A549 (cell line): ENCODE results near the gene SCN4B. TPM values are rescaled to one million over a fixed set of nuclear protein-coding genes. Genes with fewer than 3 reads are reported as not detected.
A peak's percentile ranks its signal among the peaks of the same experiment; 100 is the strongest.

Source experiments
- ATAC-seq, 2 experiments: fragments of 200-7000 bp in 1 of 2; fragments of >200 bp in 1 of 2; cut with Nextera tagmentation in 1 of 2; cut with Tn5 transposase in 1 of 2; 3 replicates each; pipeline versions ENCODE4 v1.8.0 to v1.9.1; 2018 to 2020; ENCODE audit warnings: mild to moderate bottlenecking in 1 of 2, moderate library complexity in 1 of 2
- CTCF ChIA-PET: fragments of 300-600 bp; sonication (Branson Sonifier 250); formaldehyde crosslinking; extraction: SDS; loops from one replicate; lab custom pipeline; 2021; ENCODE audit warnings: antibody characterized with exemption, inconsistent platforms; lab: Yijun Ruan, JAX
- POLR2A ChIA-PET: fragments of 350-600 bp; formaldehyde crosslinking; extraction: SDS; loops from one replicate; lab custom pipeline; 2021; ENCODE audit warnings: antibody characterized with exemption, inconsistent platforms; lab: Yijun Ruan, JAX
- DNase-seq, 2 experiments: peaks; one replicate each; pipeline versions ENCODE4 v3.0.0 to v3.0.0-alpha.2; 2011 to 2016; ENCODE audit warnings: low read depth in 1 of 2, low spot score in 1 of 2
- FAIRE-seq: peaks from 2 replicates; lab custom pipeline; 2011; peaks lifted over from hg19 to GRCh38; lab: Jason Lieb, UNC
- H3K27ac ChIP-seq, 2 experiments: fragments of >200 bp; sonication (Bioruptor Twin); formaldehyde crosslinking; 3 replicates each; pipeline ENCODE4 v1.5.1; 2016 to 2017
- H3K4me1 ChIP-seq: fragments of >200 bp; sonication (Bioruptor Twin); formaldehyde crosslinking; 3 replicates; pipeline ENCODE4 v1.6.1; 2016
- H3K4me2 ChIP-seq: fragments of >200 bp; sonication (Bioruptor Twin); formaldehyde crosslinking; 3 replicates; pipeline ENCODE4 v1.6.1; 2016
- H3K4me3 ChIP-seq: fragments of >200 bp; sonication (Bioruptor Twin); formaldehyde crosslinking; 3 replicates; pipeline ENCODE4 v1.5.1; 2016
- H3K9me3 ChIP-seq: fragments of >200 bp; sonication (Bioruptor Twin); formaldehyde crosslinking; 3 replicates; pipeline ENCODE4 v1.6.1; 2016
- ATOH8 ChIP-seq: fragments of 250-450 bp; sonication (Bioruptor Pico); IDR thresholded peaks from 2 replicates; pipeline ENCODE4 v1.5.0; 2020; ENCODE audit warnings: low read depth, mild to moderate bottlenecking, moderate library complexity
- CBX8 ChIP-seq: fragments of 200-600 bp; sonication (generic); IDR thresholded peaks from 2 replicates; pipeline ENCODE4 v1.6.1; 2016
- CHD2 ChIP-seq: fragments of 150-350 bp; IDR thresholded peaks from 2 replicates; pipeline ENCODE4 v1.6.1; 2014; ENCODE audit warnings: low read length; ENCODE audit not compliant: partially characterized antibody
- CHD4 ChIP-seq: fragments of 200-600 bp; sonication (generic); IDR thresholded peaks from 2 replicates; pipeline ENCODE4 v1.6.1; 2016; ENCODE audit warnings: antibody characterized with exemption, mild to moderate bottlenecking, borderline replicate concordance
- E2F6 ChIP-seq: IDR thresholded peaks from 2 replicates; pipeline ENCODE4 v1.6.1; 2012; ENCODE audit warnings: low read depth, borderline replicate concordance
- EHMT2 ChIP-seq: fragments of 200-600 bp; sonication (generic); IDR thresholded peaks from 2 replicates; pipeline ENCODE4 v1.6.1; 2016; ENCODE audit warnings: antibody characterized with exemption, low read depth, mild to moderate bottlenecking, moderate library complexity
- EP300 ChIP-seq, 2 experiments: fragments of >200 bp; sonication (Bioruptor Twin); formaldehyde crosslinking; IDR thresholded peaks; 2 replicates in 1 of 2; 3 replicates in 1 of 2; pipeline ENCODE4 v1.6.1; 2016 to 2017
- FOSB ChIP-seq: fragments of 250-450 bp; sonication (Bioruptor Pico); IDR thresholded peaks from 2 replicates; pipeline ENCODE4 v1.5.0; 2020; ENCODE audit warnings: mild to moderate bottlenecking, moderate library complexity
- FOXS1 ChIP-seq: fragments of 250-450 bp; sonication (Bioruptor Pico); IDR thresholded peaks from 2 replicates; pipeline ENCODE4 v1.5.0; 2020; ENCODE audit warnings: mild to moderate bottlenecking, moderate library complexity
- HES2 ChIP-seq: fragments of >200 bp; sonication (Bioruptor Twin); formaldehyde crosslinking; IDR thresholded peaks from 2 replicates; pipeline ENCODE4 v1.6.1; 2016
- HEYL ChIP-seq: fragments of 250-450 bp; sonication (Bioruptor Pico); IDR thresholded peaks from 2 replicates; pipeline ENCODE4 v1.8.0; 2021; ENCODE audit warnings: mild to moderate bottlenecking, moderate library complexity
- HMGXB4 ChIP-seq: fragments of 250-450 bp; sonication (Bioruptor Pico); IDR thresholded peaks from 2 replicates; pipeline ENCODE4 v1.5.0; 2021; ENCODE audit warnings: mild to moderate bottlenecking, moderate library complexity, borderline replicate concordance
- JUN ChIP-seq, 2 experiments: fragments of >200 bp; sonication (Bioruptor Twin); formaldehyde crosslinking; IDR thresholded peaks; 2 replicates in 1 of 2; 3 replicates in 1 of 2; pipeline ENCODE4 v1.6.1; 2016 to 2017
- KDM1A ChIP-seq: fragments of 200-600 bp; sonication (generic); IDR thresholded peaks from 2 replicates; pipeline ENCODE4 v1.6.1; 2016; ENCODE audit warnings: low read depth, mild to moderate bottlenecking
- KDM5A ChIP-seq: fragments of 200-600 bp; sonication (generic); IDR thresholded peaks from 2 replicates; pipeline ENCODE4 v1.6.1; 2016; ENCODE audit warnings: antibody characterized with exemption, mild to moderate bottlenecking
- MAFK ChIP-seq: fragments of 450-650 bp; IDR thresholded peaks from 2 replicates; pipeline ENCODE4 v1.6.1; 2014; ENCODE audit not compliant: partially characterized antibody
- MAZ ChIP-seq: fragments of 150-350 bp; IDR thresholded peaks from 2 replicates; pipeline ENCODE4 v1.6.1; 2014; ENCODE audit warnings: antibody characterized with exemption, low read depth, low read length, borderline replicate concordance
- MYC ChIP-seq: IDR thresholded peaks from 2 replicates; pipeline ENCODE4 v1.6.1; 2012; ENCODE audit warnings: mild to moderate bottlenecking, inconsistent platforms, low read length, improper control_type of control experiment, borderline replicate concordance
- NFE2L2 ChIP-seq: fragments of 150-350 bp; conservative IDR thresholded peaks from 2 replicates; pipeline ENCODE4 v1.6.1; 2014; ENCODE audit warnings: low read length
- NR3C1 ChIP-seq: fragments of >200 bp; sonication (Bioruptor Twin); formaldehyde crosslinking; IDR thresholded peaks from 3 replicates; pipeline ENCODE4 v1.6.1; 2017
- PBX3 ChIP-seq: IDR thresholded peaks from 2 replicates; pipeline ENCODE4 v1.6.1; 2012
- PHF8 ChIP-seq: fragments of 200-600 bp; sonication (generic); IDR thresholded peaks from 2 replicates; pipeline ENCODE4 v1.6.1; 2016; ENCODE audit warnings: low read depth, mild to moderate bottlenecking, antibody characterized with exemption, moderate library complexity, borderline replicate concordance
- POLR2A ChIP-seq: IDR thresholded peaks from 2 replicates; pipeline ENCODE4 v1.6.1; 2012; ENCODE audit warnings: mild to moderate bottlenecking, low read length
- RARB ChIP-seq: fragments of 250-450 bp; sonication (Bioruptor Pico); IDR thresholded peaks from 2 replicates; pipeline ENCODE4 v1.8.0; 2021; ENCODE audit warnings: mild to moderate bottlenecking, moderate library complexity
- RFX5 ChIP-seq: fragments of 450-650 bp; IDR thresholded peaks from 2 replicates; pipeline ENCODE4 v1.7.1; 2014; ENCODE audit warnings: antibody characterized with exemption, mild to moderate bottlenecking, moderate library complexity
- RNF2 ChIP-seq: fragments of 200-600 bp; sonication (generic); IDR thresholded peaks from 2 replicates; pipeline ENCODE4 v1.6.1; 2016; ENCODE audit warnings: low read depth, mild to moderate bottlenecking, antibody characterized with exemption, moderate library complexity, borderline replicate concordance
- SMC3 ChIP-seq: fragments of >200 bp; sonication (Bioruptor Twin); formaldehyde crosslinking; IDR thresholded peaks from 3 replicates; pipeline ENCODE4 v1.6.1; 2018; ENCODE audit warnings: inconsistent platforms
- SREBF2 ChIP-seq: fragments of 450-650 bp; IDR thresholded peaks from 2 replicates; pipeline ENCODE4 v1.6.1; 2014; ENCODE audit warnings: mild to moderate bottlenecking, moderate library complexity
- ZC3H11A ChIP-seq: fragments of 450-650 bp; IDR thresholded peaks from 2 replicates; pipeline ENCODE4 v1.6.1; 2014; ENCODE audit warnings: antibody characterized with exemption, mild to moderate bottlenecking
- ZSCAN20 ChIP-seq: fragments of 250-450 bp; sonication (Bioruptor Pico); IDR thresholded peaks from 2 replicates; pipeline ENCODE4 v1.8.0; 2022; ENCODE audit warnings: mild to moderate bottlenecking, moderate library complexity
- WGBS: methylation state at CpG from one replicate; pipeline ENCODE4 v1.1.6; 2017; ENCODE audit errors: missing lambda C conversion rate; 5-methylcytosine and 5-hydroxymethylcytosine counted together
- polyA plus RNA-seq, 4 experiments: library from polyadenylated mRNA; depleted of rRNA in 3 of 4; stranded (reverse); fragments of >200 nt; fragmentation: RNase III in 1 of 4; extraction: RNeasy Plus Mini Kit Qiagen cat#74134 plus additional on column Dnase treatment in 1 of 4; gene quantifications; 2 replicates in 3 of 4; 3 replicates in 1 of 4; pipeline ENCODE4 v1.2.3, GENCODE V29; 2011 to 2017

The SCN4B gene
- polyA plus RNA-seq, 2 of the 4 experiments (the other 2 are of a cell fraction): 0.12 TPM; not detected in 1

- ATAC-seq (no peak), DNase-seq (peak in 1 of 2 experiments; percentile 7)
Measured at GRCh38 chr11:118126082-118126838, 26.4 kb downstream of the SCN4B start.

GRCh38 chr11:118124929-118125535, 27.6 kb downstream of the SCN4B start:
- ATAC-seq (no peak), DNase-seq (no peak), FAIRE-seq (no peak)
- 71% methylated on average over 8 of the region's 8 CpGs for WGBS
- TF ChIP-seq NFE2L2: no peak
- no peak for TF ChIP-seq E2F6
- no peak for TF ChIP-seq FOSB (CRISPR knock-in tag)
- no peak for TF ChIP-seq CHD2
- no peak for TF ChIP-seq PBX3
- TF ChIP-seq CBX8: no peak
- TF ChIP-seq CHD4: no peak
- TF ChIP-seq EHMT2: no peak
- no peak for TF ChIP-seq FOXS1 (CRISPR knock-in tag)
- no peak for TF ChIP-seq NR3C1
- no peak for TF ChIP-seq HMGXB4
- no peak for TF ChIP-seq ZSCAN20 (CRISPR knock-in tag)
- no peak for TF ChIP-seq SMC3
- no peak for TF ChIP-seq POLR2A
- no peak for TF ChIP-seq RNF2
- CTCF ChIA-PET: no interaction called here
- Histone ChIP-seq H3K4me1 (0 out of 3 replicates have a peak, but pooled peaks cover 3% of the 10 kb centered on the region), H3K4me3 (no peak overlapping the region), H3K9me3 (no peaks in the 10 kb centered on the region), H3K4me2 (no peak overlapping the region), H3K27ac (no peak overlapping the region)
- POLR2A ChIA-PET: no interaction called here

More at GRCh38 chr11:118126082-118126838, 26.4 kb downstream of the SCN4B start:
- H3K9me3 ChIP-seq: no peaks in the 10 kb centered on the region
- no peak overlapping the region for H3K4me2 ChIP-seq
- 0 out of 2 replicates have a peak, but pooled peaks have one; percentile 12 for TF ChIP-seq POLR2A
- no peak for TF ChIP-seq SREBF2
- WGBS: 75% methylated on average over 7 of the region's 7 CpGs
- no peak overlapping the region for H3K27ac ChIP-seq
- FAIRE-seq: no peak
- ChIA-PET POLR2A (no interaction called here), CTCF (no interaction called here)
- no peak overlapping the region for H3K4me3 ChIP-seq
- H3K4me1 ChIP-seq: 0 out of 3 replicates have a peak, but pooled peaks cover 3% of the 10 kb centered on the region

- POLR2A ChIA-PET: no interaction called here
- DNase-seq: no peak
- Histone ChIP-seq H3K9me3 (no peaks in the 10 kb centered on the region), H3K4me3 (no peak overlapping the region), H3K4me2 (no peak overlapping the region), H3K27ac (no peak overlapping the region), H3K4me1 (no peaks in the 10 kb centered on the region)
- WGBS: 84% methylated on average over 1 of the region's 1 CpG
- no peak for FAIRE-seq
- TF ChIP-seq PHF8: no peak
- TF ChIP-seq ZC3H11A: no peak
- no peak for TF ChIP-seq KDM1A
- no peak for TF ChIP-seq NR3C1
- TF ChIP-seq KDM5A: no peak
- TF ChIP-seq JUN (IDR thresholded peaks at IDR 0.05): no peak
- no peak for TF ChIP-seq MAFK
- no peak for TF ChIP-seq HES2
- no peak for TF ChIP-seq RARB (CRISPR knock-in tag)
- TF ChIP-seq HEYL (CRISPR knock-in tag): no peak
- TF ChIP-seq E2F6: no peak
- no peak for TF ChIP-seq MYC
- no peak for TF ChIP-seq EP300 (IDR thresholded peaks at IDR 0.05)
- TF ChIP-seq RFX5: no peak
- TF ChIP-seq MAZ: no peak
- TF ChIP-seq ATOH8 (CRISPR knock-in tag): no peak
- no peak for ATAC-seq
- CTCF ChIA-PET: no interaction called here
Measured at GRCh38 chr11:118120793-118121192, 31.8 kb downstream of the SCN4B start.
